HPDE6-E6E7 (cell line): ENCODE measurements around the gene TMPRSS11E.
"Not testable (repeated sequence)": the region's sequence is repeated elsewhere in the genome, so short reads cannot be mapped to it uniquely, and the experiment has no call there.

ENCODE experiments used
- DNase-seq: peaks from one replicate; pipeline ENCODE4 v3.0.0; 2011; ENCODE audit warnings: missing footprints; ENCODE audit errors: extremely low spot score

TMPRSS11E gene, protein sequence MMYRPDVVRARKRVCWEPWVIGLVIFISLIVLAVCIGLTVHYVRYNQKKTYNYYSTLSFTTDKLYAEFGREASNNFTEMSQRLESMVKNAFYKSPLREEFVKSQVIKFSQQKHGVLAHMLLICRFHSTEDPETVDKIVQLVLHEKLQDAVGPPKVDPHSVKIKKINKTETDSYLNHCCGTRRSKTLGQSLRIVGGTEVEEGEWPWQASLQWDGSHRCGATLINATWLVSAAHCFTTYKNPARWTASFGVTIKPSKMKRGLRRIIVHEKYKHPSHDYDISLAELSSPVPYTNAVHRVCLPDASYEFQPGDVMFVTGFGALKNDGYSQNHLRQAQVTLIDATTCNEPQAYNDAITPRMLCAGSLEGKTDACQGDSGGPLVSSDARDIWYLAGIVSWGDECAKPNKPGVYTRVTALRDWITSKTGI

DNA sequence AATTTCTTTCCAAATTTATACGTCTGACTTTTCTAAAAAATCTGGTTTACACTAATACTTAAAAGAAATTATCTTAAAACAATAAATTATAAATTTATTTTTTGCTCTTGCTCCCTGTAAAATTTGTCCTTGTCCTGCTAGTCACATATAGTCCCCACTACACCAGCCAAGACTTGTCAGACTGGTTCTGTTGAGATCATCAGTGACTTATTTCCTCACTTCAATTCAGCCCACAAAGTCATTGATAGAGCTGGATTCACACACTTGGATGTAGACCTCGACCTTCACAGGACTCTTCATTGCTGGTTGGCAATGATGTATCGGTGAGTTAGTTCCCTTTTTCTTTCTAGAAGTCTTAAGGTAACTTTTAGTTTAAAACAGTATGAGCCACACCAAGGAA, at the start of gene TMPRSS11E:
TSS of gene TMPRSS11E (plus strand) at position 263 of the 400 bp plus-strand sequence. CDS start at position 313, 50 bp downstream.
- no peak for DNase-seq

DNA sequence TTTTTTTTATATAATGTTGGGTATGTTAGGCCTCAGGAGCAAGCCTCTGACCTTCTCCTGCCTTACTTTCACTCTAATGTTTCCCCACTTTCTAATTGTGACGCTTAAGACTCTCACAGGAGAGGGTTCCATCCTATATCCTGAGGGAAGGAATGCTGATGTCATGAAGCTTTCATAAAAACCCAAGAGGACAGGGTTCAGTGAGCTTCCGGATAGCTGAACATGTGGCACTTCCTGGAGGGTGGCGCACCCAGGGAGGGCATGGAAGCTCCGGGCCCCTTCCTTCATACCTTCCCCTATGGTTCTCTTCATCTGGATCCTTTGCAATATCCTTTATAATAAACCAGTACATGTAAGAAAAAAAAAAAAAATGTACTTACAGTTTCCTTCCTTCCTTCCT, 48.0 kb upstream of the TMPRSS11E start:
- DNase-seq, result no peak

DNA sequence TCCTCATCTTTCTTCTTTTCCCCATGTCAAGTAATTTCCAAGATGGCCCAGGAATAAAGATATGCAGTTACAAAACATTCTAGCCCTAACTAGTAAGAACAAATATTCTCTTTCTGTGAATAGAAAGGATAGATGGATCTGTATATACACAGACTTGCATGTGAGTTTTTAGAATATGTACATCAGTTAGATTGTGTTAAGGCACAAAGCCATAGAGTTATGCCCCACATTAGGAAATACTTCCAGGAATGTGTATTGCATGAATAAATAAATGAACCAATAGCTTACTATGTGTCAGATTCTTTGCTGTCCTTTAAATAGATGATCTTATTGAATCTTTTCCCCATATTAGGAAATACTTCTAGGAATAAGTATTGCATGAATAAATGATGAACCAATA, 46.0 kb upstream of the TMPRSS11E start:
- DNase-seq, result no peak

DNA sequence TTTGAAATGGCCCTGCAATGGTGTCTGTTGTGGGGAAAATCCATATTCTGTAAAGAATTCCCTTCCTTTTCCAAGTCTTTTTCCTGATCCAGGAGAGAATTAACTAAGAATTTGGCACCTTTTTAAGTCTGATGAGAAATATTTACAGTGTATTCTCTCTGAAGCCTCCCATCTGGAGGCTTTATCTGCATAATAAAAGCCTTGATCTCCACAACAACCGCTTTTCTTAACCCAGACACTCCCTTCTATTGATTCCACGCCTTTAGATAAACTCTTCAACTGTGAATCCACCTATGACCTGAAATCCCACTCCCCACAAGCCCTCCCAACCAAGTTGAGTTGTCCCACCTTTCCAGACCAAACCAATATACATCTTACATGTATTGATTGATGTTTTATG, 43.1 kb upstream of the TMPRSS11E start:
- no peak for DNase-seq

DNA sequence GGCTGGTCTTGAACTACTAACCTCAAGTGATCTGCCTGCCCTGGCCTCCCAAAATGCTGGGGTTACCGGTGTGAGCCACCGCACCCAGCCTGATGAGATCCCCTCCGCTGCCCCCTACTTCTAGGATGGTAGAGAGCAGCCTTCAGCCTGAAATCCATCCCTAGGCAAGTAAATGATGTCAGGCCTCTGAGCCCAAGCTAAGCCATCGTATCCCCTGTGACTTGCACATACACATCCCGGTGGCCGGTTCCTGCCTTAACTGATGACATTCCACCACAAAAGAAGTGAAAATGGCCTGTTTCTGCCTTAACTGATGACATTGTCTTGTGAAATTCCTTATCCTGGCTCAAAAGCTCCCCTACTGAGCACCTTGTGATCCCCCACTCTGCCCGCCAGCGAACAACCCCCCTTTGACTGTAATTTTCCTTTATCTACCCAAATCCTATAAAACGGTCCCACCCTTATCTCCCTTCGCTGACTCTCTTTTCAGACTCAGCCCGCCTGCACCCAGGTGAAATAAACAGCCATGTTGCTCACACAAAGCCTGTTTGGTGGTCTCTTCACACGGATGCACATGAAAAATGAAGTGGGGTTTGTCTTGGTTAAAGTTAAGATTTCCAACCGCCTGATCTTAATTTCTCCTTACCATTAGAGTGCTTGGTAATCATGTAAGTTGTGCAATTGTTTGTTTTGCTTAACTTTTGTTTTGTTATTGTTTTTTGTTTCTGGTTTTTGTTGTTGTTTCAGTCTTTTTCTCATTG, 41.4 kb upstream of the TMPRSS11E start:
- DNase-seq, result not testable (repeated sequence)

DNA sequence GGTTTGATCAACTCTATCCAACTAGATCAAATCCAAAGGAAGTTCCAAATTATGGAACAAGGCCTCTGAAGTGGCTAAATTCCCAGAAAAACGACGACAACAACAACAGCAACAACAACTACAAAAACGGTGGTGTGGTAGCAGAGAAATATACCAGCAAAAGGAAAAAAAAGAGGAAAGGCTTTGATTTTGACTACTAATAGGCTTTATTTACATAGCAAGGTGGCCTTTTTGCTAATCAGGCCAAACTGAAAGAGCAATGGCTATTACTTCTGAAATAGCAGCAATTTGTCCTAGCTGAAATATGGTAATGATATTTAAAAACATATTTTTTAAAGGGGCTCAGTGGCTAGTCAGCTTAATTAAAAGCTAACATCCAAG, 40.8 kb upstream of the TMPRSS11E start:
- DNase-seq, result no peak

DNA sequence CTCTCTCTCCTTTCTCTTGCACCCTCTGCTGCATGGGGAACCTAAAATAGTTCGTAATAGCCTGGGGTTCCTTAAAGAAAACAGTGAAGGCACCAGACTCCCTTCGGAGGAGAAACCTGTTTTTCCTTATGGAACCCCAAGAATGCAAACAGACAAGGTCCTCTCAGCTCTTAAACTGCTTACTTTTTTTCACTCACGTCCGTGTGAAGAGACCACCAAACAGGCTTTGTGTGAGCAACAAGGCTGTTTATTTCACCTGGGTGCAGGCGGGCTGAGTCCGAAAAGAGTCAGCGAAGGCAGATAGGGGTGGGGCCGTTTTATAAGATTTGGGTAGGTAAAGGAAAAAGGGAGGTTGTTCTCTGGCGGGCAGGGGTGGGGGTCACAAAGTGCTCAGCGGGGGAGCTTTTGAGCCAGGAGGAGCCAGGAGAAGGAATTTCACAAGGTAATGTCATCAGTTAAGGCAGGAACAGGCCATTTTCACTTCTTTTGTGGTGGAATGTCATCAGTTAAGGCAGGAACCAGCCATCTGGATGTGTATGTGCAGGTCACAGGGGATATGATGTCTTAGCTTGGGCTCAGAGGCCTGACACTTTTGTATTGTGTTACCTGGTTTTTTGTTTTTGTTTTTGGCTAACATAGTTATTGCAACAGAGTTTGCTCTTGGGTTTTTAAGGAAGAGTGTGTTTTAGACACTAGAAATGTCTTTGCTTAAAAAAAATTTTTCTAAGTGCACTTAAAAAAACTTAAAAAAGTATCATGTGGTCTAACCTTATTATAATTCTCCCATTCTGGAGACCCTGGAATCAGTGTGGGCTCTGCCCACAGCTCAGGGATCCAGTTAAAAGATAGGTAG, 40.0 kb upstream of the TMPRSS11E start:
- not testable (repeated sequence) for DNase-seq

DNA sequence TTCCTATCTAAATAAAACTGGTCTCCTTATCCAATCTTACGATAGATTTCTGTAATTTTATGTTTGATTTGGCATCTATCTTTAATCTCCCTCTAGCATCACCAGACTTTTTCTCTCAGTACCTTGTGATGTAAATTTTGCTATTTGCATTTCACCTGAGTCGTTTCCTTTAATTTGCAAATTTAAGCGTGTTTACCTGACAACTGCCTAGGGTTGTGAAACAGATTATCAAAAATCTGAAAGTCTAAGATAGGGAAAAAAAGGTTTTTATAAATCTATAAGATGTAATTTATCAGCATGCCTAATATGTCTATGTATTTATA, 39.4 kb upstream of the TMPRSS11E start:
- no peak for DNase-seq

DNA sequence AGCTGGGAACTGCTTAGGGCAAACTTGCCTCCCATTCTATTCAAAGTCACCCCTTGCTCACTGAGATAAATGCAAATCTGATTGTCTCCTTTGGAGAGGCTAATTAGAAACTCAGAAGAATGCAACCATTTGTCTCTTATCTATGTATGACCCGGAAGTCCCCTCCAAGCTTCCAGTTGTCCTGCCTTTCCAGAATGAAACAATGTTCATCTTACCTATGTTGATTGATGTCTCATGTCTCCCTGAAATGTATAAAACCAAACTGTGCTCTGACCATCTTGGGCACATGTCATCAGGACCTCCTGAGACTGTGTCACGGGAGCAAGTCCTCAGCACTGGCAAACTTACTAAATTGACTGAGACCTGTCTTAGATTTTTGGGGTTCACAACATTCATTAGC, 37.1 kb upstream of the TMPRSS11E start:
- DNase-seq, result no peak

DNA sequence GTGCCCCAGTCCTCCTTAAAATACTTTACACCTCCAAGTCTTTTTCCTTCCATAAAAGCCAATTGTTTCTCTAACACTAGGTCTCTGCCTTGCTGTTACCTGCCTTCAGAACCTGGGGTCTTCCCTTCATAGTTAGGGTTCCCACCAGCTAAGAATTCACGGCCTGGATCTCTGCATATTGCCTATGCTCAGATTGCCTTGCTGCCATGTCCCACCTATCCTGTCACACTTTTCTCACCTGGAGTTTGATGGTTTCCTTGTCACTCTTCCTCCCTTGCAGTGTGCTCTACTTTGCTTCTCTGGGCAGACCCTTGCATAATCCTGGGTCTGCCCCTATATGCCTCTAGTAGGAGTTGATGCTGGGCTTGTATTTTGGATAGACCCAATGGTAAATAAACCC, 36.6 kb upstream of the TMPRSS11E start:
- no peak for DNase-seq

DNA sequence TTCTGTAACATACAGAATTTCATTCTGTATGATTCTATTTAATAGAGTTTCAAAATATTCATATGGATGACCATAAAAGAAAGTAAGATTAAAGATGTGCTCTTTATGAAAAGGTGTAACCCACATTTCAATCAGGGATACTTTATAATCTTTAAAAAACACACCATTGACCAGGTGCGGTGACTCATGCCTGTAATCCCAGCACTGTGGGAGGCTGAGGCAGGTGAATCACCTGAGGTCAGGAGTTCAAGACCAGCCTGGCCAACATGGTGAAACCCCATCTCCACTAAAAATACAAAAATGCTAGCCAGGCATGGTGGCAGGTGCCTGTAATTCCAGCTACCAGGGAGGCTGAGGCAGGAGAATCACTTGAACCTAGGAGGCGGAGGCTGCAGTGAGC, 35.2 kb upstream of the TMPRSS11E start:
- DNase-seq, result not testable (repeated sequence)

DNA sequence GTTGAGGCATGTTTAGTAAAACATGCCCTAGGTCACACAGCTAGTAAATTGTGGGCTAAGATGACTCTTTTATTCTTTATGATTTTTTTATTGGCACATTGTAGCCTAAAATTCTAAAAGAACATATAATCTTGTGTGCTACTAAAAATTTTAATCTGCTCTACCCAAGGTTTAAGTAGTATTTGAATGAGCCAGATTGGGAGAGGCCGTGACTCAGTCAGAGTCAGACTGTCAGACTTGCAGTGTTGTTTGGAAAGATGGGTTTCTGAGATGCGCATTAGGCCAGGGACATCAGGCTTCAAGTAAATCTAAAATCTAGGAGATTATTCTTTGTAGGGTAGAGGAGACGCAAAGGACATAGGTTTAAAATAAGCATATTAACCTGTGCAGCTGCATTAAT, 30.7 kb upstream of the TMPRSS11E start:
- DNase-seq, result peak; percentile 43

DNA sequence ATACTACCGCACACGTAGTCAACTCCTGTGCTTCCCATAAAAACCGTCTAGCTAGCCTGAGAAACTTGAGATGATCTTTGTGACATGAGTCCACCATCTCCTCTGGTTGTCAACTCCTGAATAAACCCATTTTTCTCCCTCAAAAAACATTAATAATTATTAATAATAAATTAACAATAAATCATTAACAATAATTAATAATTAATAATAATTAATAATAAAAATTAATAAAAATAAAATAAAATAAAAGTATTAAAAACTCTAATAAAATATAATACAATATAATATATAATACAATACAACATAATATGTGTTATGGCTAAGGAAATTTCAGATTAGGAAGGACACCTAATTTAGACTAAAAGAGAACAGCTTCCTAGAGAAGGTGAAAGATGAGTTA, 20.7 kb upstream of the TMPRSS11E start:
- DNase-seq, result no peak

DNA sequence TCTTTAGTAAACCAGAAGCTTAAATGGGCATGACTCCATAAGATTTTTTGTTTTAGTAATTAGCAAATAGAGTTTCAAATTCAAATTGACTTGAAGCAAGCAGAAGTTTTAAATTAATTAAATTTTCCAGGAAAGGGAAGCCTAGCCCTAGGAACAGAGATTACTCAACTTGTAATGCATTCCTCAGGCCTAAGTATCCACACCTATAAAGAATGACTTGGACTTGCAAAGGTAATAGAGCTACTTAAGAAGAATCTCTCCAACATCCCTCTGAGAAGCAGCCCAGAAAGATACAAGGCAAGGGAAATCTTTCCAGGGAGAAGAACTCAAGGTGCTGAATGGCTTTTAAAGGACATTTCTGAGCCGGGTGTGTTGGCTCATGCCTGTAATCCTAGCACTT, 16.9 kb upstream of the TMPRSS11E start:
- no peak for DNase-seq

DNA sequence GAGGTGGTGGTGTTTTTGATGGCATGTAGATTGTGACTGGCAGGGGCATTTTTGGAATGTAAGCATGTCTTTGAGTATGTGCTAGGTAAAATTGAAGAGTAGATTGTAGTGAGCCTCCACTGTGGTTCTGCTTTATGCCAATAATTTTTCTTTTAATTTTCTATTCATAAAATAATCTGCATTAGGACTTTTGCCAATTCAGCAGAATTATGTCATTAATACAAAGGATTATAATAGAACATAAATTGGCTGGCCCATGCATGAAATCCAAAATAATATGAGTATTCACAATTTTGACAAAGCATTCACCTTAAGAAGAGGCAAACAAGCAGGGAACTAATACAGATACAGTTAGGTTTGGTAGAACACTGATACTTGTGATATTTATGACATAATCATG, 14.9 kb upstream of the TMPRSS11E start:
- DNase-seq, result no peak

DNA sequence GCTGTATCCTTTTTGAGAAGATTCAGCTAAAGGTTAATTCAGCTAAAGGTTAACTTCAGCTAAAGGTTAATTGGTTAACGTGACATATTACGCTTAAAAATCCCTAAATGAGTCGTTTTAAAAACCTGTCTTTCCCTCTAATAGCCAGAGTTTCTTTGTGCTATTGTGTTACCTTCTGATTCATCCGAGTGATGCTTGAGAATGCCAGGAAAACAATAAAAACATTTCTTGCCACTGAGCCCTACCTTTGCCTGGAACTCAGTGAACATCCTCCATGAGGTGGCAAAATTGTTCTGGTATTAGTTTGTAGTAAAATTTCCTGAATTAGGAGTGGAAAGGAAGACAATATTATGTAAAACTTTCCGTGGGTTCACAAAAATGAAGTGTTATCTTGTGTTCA, 13.7 kb upstream of the TMPRSS11E start:
- no peak for DNase-seq

DNA sequence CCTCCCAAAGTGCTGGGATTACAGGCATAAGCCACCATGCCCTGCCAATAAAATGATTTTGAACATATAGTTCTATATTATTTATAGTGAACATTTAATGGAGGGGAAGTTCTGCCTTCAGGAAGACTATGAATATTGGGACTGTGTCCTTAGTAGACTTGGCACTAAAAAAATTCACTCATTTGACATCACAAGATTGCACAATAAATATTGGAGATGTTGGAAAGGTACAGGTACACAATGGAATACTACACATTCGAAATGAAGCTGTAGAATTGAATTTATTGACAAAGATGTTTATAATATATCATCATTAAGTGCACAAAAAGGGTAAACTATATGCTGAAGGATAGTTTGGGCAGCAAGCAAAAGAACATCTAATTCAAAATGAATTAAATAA, 13.0 kb upstream of the TMPRSS11E start:
- no peak for DNase-seq

DNA sequence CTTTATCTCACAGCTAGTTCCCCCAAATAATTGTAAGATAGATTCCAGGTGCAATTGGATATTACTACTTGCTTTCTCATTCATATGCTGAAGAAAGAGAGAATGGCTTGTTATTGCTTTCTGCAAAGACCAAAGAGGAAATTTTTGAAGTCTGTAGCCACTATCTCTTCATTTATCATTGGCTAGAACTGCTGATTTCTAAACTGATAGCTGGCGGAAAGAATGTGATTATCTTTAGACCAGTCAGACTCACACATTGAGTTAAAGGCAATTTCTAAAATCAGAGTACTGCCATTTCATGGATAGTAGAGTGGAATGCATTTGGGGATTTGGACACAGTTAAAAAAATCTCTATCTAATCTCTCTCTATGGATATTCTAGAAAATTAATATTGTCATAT, 12.4 kb upstream of the TMPRSS11E start:
- no peak for DNase-seq

DNA sequence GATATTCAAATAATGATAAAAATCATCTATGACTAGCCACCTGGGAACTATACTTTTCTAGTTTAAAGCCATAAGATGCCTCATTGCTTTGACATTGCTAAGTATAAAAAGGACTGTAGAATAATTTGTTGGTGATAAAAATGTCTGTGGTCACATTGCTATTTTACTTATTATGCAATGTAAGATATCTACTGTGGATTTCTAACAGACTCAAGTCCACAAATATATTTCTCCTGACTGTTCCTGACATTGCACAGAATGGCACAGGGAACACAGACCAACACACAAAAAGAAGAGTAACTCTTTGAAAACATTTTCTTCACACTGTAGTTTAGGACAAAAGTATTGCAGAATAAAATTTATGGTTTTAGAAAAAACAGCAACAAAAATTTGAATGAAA, 2.2 kb upstream of the TMPRSS11E start:
- DNase-seq, result no peak

DNA sequence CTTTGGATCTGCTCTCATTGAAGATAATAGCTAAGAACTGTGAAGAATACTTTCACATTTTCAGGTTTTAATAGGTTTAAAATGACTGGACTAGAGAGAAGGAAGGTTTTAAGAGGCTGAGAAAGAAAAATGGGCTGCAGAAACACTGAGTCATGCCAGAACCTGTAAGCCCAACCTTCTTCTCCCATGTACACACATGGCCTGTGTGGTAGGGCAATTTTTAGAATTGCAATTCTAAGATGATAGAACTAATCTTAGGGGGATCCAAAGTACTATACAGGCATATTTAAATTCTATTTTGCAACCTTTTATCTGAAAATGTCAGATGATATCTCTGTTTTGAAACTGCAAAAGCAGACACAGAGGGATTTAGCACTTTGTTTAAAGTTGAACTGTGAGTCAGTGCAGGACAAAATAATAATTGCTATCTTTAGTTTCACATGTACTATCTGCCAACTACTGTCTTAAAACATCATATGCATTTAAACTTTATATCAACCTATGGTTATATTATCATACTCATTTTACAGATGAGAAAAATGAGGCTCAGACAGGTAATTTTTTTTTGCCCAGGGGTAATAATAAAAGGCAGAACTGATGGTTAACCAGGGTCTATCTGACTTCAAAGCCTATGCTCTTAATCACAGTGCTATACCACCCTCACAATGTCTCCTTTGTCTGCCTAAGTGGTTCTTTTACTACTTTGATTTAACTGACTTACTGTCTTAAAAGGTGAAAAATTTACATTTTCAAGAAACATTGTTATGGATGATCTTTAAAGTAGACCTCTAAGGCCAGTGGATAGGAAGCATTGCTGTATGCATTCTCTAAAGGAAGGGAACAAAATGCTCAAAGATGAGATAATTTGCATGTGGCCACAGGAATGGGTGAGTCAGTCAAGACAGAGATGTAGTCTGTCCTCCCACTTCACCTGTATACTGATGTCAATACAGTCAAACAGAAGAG, 4.3 kb downstream of the TMPRSS11E start:
- peak; percentile 33 for DNase-seq

DNA sequence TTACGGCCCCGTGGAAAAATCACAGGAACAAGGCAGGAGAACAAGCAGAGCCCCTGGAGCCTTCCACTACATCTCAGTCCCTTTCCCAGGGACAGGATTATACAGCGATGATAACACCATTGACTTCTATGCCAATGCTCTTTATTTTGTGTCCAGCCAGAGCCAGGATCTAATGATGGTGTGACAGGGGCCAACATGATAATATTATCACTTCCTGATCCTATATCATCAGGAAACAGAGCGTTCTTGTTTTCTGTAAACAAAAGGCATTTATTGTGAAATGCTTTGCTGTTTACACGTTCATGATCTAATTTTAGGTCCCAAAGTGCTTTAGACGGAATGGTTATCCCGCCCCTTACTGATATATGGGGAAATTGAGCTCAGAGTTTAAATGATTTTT, 12.8 kb downstream of the TMPRSS11E start:
- DNase-seq, result no peak
